ENCODE results near the gene RPL18.

RPL18 gene

DNA sequence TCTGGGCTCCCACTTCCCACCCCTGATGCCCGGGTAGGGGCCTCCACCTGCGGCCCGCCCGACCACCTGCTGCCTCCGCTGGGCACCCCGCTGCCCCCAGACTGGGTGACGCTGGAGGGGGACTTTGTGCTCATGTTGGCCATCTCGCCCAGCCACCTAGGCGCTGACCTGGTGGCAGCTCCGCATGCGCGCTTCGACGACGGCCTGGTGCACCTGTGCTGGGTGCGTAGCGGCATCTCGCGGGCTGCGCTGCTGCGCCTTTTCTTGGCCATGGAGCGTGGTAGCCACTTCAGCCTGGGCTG, 10.3 kb upstream of the RPL18 start:
- DNase-seq: no peak

DNA sequence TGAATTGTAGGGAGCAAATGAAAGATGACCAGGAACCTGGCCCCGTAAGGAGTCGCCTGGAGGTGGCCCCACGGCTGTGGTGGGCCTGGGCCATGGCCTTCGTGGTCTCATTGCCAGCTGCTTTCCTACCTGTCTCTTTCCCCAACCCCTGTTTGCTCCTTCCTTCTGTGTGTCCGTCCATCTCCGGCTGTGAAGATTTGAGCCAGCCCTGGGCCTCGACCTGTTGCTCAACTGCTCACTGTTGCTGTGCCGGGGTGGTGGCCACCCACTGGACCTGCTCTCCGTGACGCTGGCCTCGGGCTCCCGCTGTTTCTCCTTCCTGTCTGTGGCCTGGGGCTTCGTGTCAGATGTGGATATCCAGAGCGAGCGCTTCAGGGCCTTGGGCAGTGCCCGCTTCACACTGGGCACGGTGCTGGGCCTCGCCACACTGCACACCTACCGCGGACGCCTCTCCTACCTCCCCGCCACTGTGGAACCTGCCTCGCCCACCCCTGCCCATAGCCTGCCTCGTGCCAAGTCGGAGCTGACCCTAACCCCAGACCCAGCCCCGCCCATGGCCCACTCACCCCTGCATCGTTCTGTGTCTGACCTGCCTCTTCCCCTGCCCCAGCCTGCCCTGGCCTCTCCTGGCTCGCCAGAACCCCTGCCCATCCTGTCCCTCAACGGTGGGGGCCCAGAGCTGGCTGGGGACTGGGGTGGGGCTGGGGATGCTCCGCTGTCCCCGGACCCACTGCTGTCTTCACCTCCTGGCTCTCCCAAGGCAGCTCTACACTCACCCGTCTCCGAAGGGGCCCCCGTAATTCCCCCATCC, 9.7 kb upstream of the RPL18 start:
- no peak for DNase-seq

DNA sequence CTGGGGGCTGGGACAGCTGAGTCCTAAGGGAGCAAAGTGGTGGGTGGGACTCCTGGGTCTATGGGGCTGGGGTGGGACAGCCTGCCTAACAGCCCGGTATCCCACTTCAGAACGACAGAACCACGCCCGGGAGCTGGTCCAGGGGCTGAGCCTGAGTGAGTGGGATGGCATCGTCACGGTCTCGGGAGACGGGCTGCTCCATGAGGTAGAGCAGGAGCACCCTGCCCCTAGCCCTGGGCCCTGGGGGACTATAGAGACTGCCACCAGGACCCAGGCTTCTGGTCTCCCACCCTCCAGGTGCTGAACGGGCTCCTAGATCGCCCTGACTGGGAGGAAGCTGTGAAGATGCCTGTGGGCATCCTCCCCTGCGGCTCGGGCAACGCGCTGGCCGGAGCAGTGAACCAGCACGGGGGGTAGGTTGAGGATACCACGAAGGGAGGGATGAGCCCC, 8.9 kb upstream of the RPL18 start:
- DNase-seq: no peak

DNA sequence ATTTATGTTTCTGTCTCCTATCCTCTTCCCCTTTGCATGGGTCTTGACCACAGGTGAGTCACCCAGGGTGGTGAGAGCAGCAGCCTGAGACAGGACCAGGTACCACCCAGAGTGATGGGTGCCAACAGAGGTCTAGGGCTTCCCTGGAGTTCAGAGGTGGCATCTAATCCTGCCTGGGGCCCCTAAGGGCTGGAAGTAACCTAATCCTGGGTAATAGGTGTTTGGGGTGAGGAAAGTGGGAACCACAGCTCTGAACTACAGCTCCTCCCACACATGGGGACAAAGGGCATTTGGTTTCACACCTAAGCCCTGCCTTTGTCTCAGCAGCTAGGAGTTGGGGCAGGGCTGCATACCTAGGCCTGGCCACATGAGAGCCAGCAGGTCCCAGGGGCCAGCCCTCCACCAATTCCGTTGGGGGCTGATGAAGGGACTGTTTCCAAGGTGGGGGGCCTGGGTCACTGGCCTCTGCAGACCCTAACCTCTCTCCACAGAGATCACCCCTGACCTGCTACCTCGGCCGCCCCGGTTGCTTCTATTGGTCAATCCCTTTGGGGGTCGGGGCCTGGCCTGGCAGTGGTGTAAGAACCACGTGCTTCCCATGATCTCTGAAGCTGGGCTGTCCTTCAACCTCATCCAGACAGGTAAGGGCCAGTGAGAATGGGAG, 8.4 kb upstream of the RPL18 start:
- no peak for DNase-seq

DNA sequence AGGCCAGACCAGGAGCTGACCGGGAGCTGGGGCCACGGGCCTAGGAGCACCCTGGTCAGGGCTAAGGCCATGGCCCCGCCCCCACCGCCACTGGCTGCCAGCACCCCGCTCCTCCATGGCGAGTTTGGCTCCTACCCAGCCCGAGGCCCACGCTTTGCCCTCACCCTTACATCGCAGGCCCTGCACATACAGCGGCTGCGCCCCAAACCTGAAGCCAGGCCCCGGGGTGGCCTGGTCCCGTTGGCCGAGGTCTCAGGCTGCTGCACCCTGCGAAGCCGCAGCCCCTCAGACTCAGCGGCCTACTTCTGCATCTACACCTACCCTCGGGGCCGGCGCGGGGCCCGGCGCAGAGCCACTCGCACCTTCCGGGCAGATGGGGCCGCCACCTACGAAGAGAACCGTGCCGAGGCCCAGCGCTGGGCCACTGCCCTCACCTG, 6.9 kb upstream of the RPL18 start:
- no peak for DNase-seq

DNA sequence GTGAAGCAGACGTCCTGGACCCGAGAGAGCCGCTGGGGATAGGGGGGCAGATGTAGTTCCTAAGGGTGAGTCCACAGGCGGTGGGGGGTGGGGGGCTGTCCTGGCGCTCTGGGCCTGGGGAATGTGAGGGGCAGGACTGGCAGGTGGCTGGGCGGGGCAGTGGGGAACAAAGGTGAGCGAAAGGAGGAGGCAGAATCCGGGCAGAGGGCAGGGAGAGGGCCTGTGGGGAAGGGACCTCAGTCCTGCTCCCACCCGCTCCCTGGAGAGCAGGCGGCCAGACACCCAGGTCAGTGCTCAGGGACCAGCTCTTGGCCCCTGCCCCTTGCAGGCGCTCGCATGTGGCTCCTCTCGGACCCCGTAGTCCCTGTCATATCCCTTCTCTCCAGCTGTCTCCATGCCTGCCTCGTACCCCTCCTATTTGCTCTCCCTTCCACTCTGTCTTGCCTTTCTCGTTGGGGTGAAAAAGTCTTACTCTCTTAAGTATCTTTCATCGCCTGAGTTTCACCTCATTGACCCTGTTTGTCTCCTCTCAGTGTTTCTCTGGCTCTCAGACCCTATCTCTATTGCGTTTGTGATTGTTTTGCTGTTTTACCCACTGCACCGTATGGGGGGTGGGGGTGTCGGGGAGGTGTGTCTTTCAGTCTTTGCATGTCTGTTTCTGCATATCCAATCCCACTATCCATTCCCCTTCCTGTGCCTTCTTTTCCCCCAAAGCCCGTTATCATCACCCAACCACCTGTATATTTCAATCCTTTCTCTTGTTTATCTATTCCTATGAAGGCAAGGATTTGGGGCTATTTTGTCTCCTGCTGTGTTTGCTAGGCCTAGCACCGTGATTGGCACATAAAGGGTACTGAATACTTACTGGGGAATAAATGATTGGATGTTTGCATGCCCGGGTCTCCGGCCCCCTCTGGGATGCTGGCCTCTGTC, 6.1 kb upstream of the RPL18 start:
- DNase-seq: no peak

DNA sequence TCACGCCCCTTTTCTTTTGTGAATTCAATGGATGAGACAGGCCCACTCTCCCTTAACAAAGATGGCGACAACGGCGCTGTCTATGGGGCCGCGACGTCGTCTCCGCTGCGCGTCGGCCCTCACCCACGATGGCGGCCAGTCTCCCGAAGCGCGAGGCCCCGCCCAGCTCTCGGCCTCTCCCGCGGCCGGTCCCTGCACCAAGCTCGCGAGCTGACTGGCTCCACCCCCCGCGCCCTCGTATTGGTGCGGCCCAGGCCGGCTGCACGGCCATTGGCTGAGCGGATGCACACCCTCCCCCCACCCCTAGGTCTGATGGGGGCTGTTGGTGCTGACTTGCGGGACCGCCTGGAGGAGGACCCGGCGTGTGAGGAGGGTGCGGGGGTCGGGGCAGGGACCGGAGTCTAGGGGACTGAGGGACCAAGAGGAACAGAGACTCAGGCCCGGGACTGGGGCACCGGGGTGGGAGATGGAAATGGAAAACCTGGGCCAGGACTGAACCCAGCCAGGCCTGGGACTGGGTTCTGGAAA, 5.2 kb upstream of the RPL18 start:
- DNase-seq: peak; percentile 97

DNA sequence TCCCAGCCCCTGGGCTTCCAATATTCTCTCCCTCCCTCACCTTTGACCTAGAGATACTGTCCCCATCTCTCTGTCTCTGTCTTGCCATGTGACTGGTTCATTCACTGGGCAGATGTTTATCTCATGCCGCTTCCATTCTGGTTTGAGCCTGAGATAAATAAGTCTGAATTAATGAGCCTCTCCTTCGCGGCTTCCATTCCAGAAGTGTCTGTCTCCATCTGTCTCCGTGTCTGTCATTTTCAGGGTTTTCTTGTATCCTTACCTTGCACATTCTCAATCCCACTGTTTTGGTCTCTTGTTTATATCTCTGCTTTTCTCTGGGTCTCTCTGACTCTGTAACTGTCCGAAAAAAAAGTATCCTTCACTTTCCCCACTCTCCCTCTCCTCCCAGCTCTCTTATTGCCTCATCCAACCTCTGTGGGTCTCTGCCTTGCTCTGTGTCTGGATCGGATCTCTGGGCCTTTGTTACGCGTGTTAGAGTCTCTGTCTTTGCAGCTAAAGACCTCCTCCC, 4.6 kb upstream of the RPL18 start:
- no peak for DNase-seq

DNA sequence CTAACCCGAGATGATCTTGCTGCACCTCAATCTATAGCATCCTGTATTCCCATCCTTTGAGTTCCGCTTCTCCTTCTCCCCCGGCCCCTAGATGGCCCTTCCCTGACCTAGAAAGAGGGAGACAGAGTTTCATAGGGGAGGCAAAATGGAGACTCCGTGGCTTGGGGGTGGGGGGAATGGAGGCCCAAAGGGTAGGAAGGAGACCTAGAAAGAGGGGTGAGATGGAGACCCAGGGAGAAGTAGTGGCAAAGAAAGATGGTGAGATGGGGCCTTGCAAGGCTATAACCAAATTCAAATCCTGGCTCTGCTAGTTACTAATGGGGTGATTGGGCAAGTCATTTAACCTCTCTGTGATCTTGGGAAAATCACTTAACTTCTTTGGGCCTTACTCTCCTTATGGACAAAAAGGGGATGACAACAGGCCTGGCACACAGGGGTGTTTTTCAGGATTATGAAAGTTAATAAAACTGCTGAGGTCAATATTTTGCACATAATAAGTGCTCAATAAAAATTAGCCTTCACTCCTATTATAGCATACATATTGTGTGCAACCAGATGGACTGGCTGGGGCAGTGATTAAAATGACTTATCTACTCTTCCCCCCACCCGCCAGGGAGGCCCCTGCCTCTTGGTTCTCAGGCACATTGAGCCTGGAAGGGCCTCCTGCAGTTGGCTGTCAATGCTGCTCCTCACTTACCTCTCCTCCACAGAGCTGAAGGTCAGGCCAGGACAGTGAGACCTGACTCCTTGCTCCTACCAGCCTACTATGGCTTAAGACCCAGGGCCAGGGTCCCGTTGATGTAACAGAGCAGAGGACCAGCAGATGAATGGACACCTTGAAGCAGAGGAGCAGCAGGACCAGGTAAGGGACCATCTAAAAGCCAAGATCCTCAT, 961 bp upstream of the RPL18 start:
- no peak for DNase-seq

DNA sequence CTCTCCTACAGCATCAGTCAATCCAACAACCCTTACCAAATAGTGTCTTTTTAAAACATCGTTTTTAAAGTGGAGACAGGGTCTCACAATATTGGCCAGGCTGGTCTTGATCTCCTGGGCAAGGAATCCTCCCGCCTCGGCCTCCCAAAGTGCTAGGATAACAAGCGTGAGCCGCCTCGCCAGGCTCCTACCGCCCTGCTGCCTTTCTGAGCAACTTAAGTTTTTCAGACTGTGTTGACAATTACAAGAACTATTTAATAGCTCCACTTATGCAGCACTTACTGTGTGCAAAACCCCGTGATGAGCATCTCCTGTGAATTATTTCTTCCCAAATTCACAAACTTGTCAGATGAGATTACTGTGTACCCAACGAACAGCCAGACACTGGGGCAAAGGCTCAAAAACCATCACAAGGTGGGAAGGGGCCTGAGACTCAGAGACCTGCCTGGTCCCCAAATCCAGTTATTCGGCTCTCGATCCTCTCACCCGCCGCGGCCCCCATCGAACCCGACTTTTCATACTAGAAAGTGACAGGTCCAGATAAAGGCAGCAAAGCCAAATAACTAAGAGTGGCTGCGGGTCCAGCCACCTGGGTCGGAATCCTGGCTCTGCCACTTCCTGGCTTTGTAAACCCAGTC, 581 bp downstream of the RPL18 start:
- no peak for DNase-seq

DNA sequence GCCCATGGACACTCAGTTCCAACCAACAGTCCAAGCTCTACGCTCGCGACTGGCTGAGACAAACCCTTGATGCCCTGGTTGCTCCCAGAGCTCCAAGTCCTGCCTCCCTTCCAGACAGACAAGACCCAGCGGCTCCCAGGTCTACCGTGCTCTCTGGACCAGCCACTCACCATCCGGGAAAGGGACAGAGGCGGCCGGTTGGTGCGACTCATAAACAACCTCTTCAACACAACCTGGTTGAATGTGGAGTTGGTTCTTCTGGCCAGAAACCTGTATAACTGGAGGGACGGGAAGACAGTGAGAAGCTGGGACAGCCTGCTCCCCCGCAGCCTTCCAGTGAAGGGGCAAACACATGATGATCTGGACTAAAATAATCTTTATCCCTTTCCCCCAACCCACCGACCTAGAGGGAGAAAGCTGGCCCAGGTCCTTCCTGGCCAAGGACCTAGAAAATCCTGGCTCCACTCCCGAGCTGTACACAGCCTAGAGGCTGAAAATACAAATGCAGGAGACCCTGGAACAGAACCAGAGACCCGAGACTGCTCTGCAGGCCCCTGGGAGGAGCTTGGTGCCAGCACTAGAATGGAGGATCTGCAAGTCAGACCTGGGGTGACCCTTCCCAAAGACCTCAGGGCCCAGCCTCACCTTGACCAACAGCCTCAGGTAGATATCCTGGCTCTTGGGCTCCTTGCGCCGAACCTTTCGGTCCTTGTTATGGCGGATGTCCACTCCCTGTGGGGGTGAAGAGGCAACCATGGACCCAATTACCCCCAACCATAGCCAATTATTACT, 1.6 kb downstream of the RPL18 start:
- DNase-seq: no peak

DNA sequence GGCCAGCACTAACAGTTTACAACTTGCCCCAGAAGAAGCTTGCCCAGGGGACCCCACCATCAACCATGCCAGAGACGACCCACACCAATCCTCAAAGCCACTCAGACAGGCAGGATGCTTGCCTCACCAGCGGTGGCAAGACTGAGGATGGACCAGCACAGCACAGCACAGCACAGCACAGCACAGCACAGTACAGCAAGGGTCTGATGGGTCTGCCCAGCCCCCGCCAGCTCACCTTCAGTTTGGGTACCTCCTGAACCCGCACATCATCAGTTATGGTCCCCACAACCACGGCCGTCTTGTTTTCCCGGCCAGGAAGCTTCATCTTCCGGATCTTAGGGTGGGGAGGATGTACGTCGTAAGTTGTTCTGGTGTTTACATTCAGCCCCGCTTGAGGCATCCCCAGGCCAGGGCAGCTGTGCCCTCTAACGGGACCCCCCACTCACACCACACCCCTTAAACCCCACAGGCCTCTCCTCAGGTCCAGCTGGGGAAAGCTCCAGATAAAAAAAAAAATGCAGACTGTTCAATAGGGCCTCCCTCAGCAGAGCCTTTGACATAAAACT, 2.4 kb downstream of the RPL18 start:
- peak; percentile 32 for DNase-seq

DNA sequence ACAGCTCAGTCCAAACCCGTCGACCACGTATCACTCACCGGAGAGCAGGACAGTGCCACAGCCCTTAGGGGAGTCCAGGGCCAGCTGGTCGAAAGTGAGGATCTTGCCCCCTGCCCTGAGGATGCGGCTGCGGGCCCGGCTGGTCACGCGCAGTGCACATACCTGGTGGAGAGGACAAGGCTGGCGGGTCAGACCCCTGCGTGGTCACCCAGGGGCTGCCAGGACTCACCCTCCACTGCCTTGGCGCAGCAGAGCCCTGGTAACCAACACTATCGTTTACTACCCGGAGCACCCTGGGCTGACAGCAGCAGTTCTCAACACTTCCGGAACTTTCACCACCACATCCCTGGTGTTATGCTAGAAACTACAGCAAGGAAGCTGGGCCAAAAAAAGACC, 2.9 kb downstream of the RPL18 start:
- DNase-seq: peak; percentile 30

DNA sequence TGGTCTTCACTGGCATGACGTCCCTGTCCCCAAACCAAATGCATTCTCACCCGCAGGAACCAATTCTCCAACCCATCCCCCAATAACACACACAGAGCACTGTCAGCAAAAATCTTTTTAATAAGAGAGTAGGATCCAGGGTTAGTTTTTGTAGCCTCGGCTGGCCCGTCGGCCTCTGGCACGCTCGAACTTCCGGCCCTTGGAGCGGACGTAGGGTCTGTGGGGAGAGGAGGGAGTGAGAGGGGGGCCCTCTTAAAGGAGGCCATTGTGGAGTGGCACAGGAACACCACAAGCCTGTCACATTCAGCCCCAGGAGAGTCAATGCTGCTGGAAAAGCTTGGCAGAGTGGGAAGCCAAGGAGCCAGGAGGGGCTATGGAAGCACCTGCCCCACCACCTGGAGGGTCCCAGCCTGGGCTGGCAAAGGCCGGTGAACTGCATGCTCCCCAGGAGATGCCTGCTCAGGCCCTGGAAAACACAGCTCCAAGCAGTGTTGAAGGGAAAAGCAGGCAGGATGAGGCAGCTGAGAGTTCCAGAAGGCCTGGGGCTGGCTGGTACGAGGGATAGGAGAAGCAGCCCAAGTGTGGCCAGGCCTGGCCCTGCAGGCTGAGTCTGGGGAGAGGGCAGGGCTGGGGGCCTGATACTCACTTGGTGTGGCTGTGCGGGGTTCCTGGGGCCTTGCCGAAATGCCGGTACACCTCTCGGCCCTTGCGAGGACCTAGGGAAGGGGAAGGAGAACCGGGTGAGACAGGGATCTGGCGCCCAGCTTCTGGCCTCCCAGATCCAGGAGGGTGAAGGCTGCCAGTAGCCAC, 3.5 kb downstream of the RPL18 start:
- DNase-seq: no peak

DNA sequence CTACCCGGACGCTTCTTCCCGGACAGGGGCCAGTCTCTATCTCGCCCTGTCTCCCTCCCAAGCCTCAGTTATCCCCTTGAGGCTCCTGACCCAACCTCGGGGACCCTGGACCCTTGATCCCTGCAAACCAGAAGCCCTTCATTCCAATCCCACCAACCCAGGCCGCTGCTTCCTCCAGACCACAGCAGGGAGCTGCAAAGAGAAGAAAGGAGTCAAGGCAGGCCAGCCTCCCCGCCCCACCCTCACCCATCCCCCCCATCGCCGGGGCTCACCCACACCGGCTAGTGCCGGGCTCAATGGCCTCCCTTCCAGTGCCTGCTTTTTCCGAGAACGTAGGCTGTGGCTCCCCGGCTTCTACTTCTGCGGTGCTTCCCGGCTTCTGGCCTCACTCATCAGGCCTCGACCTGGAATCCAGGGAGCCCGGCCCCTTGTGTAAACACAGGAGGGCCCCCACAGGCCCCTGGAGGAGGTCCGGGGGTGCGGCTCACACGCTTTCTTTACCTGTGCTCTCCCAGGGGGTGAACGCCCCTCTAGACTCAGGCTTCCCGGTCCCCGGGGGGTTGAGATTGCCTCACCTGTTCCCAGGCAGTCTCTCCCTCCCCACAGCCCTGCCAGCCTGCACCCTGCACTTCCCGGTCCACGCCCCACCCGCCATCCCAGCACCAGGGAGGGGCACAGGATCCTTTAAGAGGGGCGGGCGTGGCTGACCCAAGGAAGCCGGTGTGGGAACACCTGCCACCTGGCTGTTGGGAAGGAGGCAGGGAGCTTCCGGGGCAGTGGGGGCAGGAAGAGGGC, 4.3 kb downstream of the RPL18 start, which contains the start of gene FAM83E:
FAM83E (minus strand) TSS at position 641 of the 795 bp plus-strand sequence. CDS start 1,704 bp downstream, outside the sequence.
- no peak for DNase-seq

DNA sequence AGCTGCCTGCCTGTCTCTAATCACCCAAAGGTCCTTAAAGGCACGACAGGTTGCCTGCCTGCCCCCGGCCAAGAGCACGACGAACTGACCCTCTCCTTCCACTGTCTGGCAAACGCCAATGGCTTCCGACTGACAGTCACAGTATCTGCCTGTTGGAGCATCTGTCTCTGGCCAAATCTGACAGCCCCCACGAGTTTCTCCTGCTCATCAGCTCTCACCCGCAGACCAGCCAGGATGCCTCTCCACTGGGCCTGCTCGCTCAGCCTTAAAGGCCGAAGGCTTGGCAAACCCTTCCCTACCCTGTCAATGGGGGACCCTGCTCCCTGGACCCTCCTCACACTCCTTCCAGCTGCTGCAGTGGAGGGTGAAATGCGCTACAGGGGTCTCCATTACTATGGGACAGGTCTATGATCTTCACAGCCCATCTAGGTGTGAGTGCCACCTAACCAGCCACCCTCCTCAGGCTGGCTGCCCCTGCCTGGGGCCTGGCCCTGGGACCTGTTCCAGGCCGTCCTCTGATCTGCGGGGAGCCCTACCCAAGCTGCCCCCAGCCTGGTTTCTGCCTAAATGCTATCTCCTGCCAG, 5.0 kb downstream of the RPL18 start:
- DNase-seq: no peak

DNA sequence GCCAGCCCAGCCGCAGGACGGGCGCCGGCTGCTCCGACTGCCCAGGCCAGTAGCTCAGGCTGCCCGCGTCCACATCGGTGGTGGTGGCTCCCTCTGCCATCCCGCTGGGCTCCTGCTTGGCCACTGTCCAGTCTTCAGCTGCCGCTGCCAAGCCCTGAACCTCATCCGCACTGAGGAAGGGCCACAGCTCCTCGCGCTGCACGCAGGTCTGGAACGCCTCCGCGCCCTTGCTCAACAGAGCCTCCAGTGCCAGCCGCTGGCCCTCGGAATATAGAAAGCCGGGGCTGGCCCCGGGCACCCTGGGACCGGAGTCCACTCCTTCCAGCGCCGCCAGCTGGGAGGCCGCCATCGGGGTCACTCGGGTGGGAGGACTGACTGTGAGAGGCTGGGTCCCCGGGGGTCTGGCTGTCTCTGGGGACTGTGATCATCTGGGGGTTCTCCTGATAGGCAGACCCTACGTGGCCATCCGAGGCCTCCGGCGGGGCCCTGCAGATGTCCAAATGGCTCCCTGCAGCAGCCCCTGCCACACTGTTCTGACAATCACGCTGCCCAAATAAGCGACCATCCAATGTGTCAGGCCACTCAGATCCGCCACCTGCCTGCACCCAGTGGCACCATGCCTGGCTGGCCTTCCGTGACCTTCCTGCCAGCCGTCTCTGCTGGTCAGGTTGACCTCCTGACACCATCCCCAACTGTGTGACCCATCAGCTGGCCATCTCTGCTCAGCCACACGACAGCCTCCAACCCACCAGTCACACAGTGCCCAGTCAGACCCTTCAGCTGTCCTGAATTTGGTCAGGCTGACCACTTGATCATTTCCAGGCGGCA, 5.7 kb downstream of the RPL18 start:
- DNase-seq: no peak

Measured in CD4-positive, alpha-beta T cell treated with Interleukin-21 for 1 hour (primary cell).